GM12878 (cell line): ENCODE results near the gene CDX1. TPM values are rescaled to one million over a fixed set of nuclear protein-coding genes. Genes with fewer than 3 reads are reported as not detected.

ENCODE experiments used
- ATAC-seq: fragments of 200-7000 bp; cut with Tn5 transposase; 3 replicates; pipeline ENCODE4 v1.9.1; 2020; ENCODE audit warnings: mild to moderate bottlenecking, moderate library complexity
- BruUV-seq: library from RNA; stranded (reverse); fragments of 400-500 nt; replicated peaks from 2 replicates; lab custom pipeline; 2021; lab: Mats Ljungman, UMichigan
- CTCF ChIA-PET: fragments of 300-600 bp; sonication (Branson Sonifier 250); formaldehyde crosslinking; extraction: SDS; loops from one replicate; lab custom pipeline; 2021; ENCODE audit warnings: inconsistent platforms; lab: Yijun Ruan, JAX
- POLR2A ChIA-PET: fragments of 350-600 bp; formaldehyde crosslinking; extraction: SDS; loops from one replicate; lab custom pipeline; 2021; ENCODE audit warnings: inconsistent platforms; lab: Charles Lee
- RAD21 ChIA-PET: fragments of 300-600 bp; sonication (Branson Sonifier 250); formaldehyde crosslinking; loops from one replicate; lab custom pipeline; 2023; ENCODE audit warnings: antibody characterized with exemption; ENCODE audit not compliant: unreplicated experiment; lab: Charles Lee
- SMC1A ChIA-PET: fragments of 300-600 bp; sonication (Branson Sonifier 250); formaldehyde crosslinking; loops from one replicate; lab custom pipeline; 2023; ENCODE audit not compliant: unreplicated experiment, uncharacterized antibody; lab: Charles Lee
- DNase-seq: peaks from one replicate; pipeline ENCODE4 v3.0.0-alpha.2; 2011; ENCODE audit warnings: low read depth, low spot score
- FAIRE-seq: peaks from 3 replicates; lab custom pipeline; 2011; peaks lifted over from hg19 to GRCh38; lab: Jason Lieb, UNC
- H2AFZ ChIP-seq: 2 replicates; pipeline ENCODE4 v1.6.0; 2011; ENCODE audit warnings: low read depth, low read length, control low read depth; ENCODE audit not compliant: control insufficient read depth
- H3K27ac ChIP-seq: 2 replicates; pipeline ENCODE4 v1.5.1; 2011; ENCODE audit warnings: control low read depth; ENCODE audit not compliant: control insufficient read depth, insufficient read depth
- H3K27me3 ChIP-seq, 2 experiments: replicated peaks in 1 of 2; 2 replicates each; pipeline versions ENCODE4 v1.6.0 to v1.6.1; 2011; ENCODE audit warnings: low read length in 1 of 2; ENCODE audit not compliant: control insufficient read depth in 2 of 2, insufficient read depth in 2 of 2
- H3K36me3 ChIP-seq, 2 experiments: 2 replicates each; pipeline ENCODE4 v1.5.1; 2011; ENCODE audit warnings: low read length in 1 of 2; ENCODE audit not compliant: control insufficient read depth in 2 of 2, insufficient read depth in 2 of 2
- H3K4me1 ChIP-seq: 2 replicates; pipeline ENCODE4 v1.6.1; 2011; ENCODE audit warnings: mild to moderate bottlenecking, low read length, moderate library complexity, mixed read lengths; ENCODE audit not compliant: control insufficient read depth, insufficient read depth
- H3K4me2 ChIP-seq: 2 replicates; pipeline ENCODE4 v1.6.0; 2011; ENCODE audit warnings: control low read depth; ENCODE audit not compliant: control insufficient read depth, insufficient read depth
- H3K4me3 ChIP-seq: fragments of 200-600 bp; sonication (generic); 2 replicates; pipeline ENCODE4 v1.5.1; 2016
- H3K79me2 ChIP-seq: 2 replicates; pipeline ENCODE4 v1.6.0; 2011; ENCODE audit warnings: low read length; ENCODE audit not compliant: control insufficient read depth, insufficient read depth
- H3K9ac ChIP-seq: 2 replicates; pipeline ENCODE4 v1.8.0; 2011; ENCODE audit warnings: low read length, control low read depth, mixed read lengths; ENCODE audit not compliant: control insufficient read depth, insufficient read depth
- H3K9me3 ChIP-seq: replicated peaks from 3 replicates; pipeline ENCODE4 v1.5.1; 2011; ENCODE audit warnings: mild to moderate bottlenecking, low read length; ENCODE audit not compliant: control insufficient read depth, insufficient read depth
- H4K20me1 ChIP-seq: 2 replicates; pipeline ENCODE4 v1.6.0; 2011; ENCODE audit not compliant: control insufficient read depth, insufficient read depth
- BCL11A ChIP-seq: IDR thresholded peaks from 2 replicates; pipeline ENCODE4 v1.6.1; 2011; ENCODE audit warnings: low read depth, low read length
- BRCA1 ChIP-seq: IDR thresholded peaks from 2 replicates; pipeline ENCODE4 v1.6.1; 2011; ENCODE audit warnings: low read depth, low read length, improper control_type of control experiment
- EED ChIP-seq: sonication (generic); IDR thresholded peaks from 2 replicates; pipeline ENCODE4 v1.6.1; 2016; ENCODE audit warnings: antibody characterized with exemption, low read depth
- FOS ChIP-seq: IDR thresholded peaks from 3 replicates; pipeline ENCODE4 v1.6.1; 2011; ENCODE audit warnings: borderline replicate concordance; ENCODE audit not compliant: insufficient read length; ENCODE audit errors: extremely low read depth
- KLF5 ChIP-seq: fragments of 450-650 bp; IDR thresholded peaks from 2 replicates; pipeline ENCODE4 v1.6.1; 2014; ENCODE audit warnings: mild to moderate bottlenecking; ENCODE audit not compliant: partially characterized antibody
- MEF2A ChIP-seq: IDR thresholded peaks from 2 replicates; pipeline ENCODE4 v1.6.1; 2011; ENCODE audit warnings: low read depth, mild to moderate bottlenecking, low read length, moderate library complexity; ENCODE audit not compliant: insufficient read depth
- MTA2 ChIP-seq: fragments of 450-650 bp; IDR thresholded peaks from 2 replicates; pipeline ENCODE4 v1.6.1; 2016; ENCODE audit warnings: low read depth, mild to moderate bottlenecking, moderate library complexity
- MXI1 ChIP-seq: fragments of 150-350 bp; IDR thresholded peaks from 2 replicates; pipeline ENCODE4 v1.6.1; 2011; ENCODE audit warnings: low read depth, mild to moderate bottlenecking, inconsistent platforms, low read length, improper control_type of control experiment
- NFXL1 ChIP-seq: fragments of 450-650 bp; IDR thresholded peaks from 2 replicates; pipeline ENCODE4 v1.6.1; 2017; ENCODE audit warnings: antibody characterized with exemption, mild to moderate bottlenecking, borderline replicate concordance
- RELA ChIP-seq: fragments of 450-650 bp; IDR thresholded peaks from 2 replicates; pipeline ENCODE4 v1.8.0; 2014; ENCODE audit warnings: borderline replicate concordance; ENCODE audit not compliant: partially characterized antibody
- SP1 ChIP-seq: IDR thresholded peaks from one replicate; pipeline ENCODE4 v1.6.1; 2011; ENCODE audit warnings: low read depth, low read length
- WGBS: methylation state at CpG from one replicate; pipeline ENCODE4 v1.1.6; 2016; ENCODE audit warnings: low lambda C conversion rate; ENCODE audit not compliant: insufficient replicate concordance, insufficient coverage; ENCODE audit errors: missing lambda C conversion rate; 5-methylcytosine and 5-hydroxymethylcytosine counted together
- in situ Hi-C: fragments of 300-500 bp; cut with MboI; formaldehyde crosslinking; loops from 9 replicates; pipeline ENCODE4 v1.14.3; 2018; ENCODE audit warnings: mixed read lengths
- intact Hi-C: fragments of 100-400 bp; cut with micrococcal nuclease; formaldehyde crosslinking; loops from one replicate; pipeline ENCODE4 v1.14.2; 2022; ENCODE audit not compliant: unreplicated experiment
- polyA plus RNA-seq, 11 experiments: library from polyadenylated mRNA; depleted of rRNA in 4 of 11; unstranded in 6 of 11; stranded (reverse) in 5 of 11; fragments of >200 nt; fragmentation: Nextera tagmentation in 4 of 11; fragmentation: Illumina TruSeq in 1 of 11; extraction: Ambion mirVana in 4 of 11; extraction: Trizol in 1 of 11; gene quantifications; 1 replicate in 1 of 11; 2 replicates in 10 of 11; pipeline versions ENCODE4 v1.2.1 to v1.2.3, GENCODE V29; 2011 to 2016; ENCODE audit warnings: inconsistent platforms in 2 of 11, missing spikeins in 2 of 11, low read depth in 1 of 11
- total RNA-seq, 4 experiments: library from RNA; depleted of rRNA in 3 of 4; stranded (reverse); fragments of >200 nt in 3 of 4; fragmentation: Illumina TruSeq in 1 of 4; extraction: Trizol in 1 of 4; gene quantifications; 2 replicates each; pipeline versions ENCODE4 v1.2.1 to v1.2.3, GENCODE V29; 2013 to 2021
- TF ChIP-seq, protein P1 (sequence below): fragments of 450-650 bp; IDR thresholded peaks from 2 replicates; pipeline ENCODE4 v1.6.1; 2016; ENCODE audit warnings: mild to moderate bottlenecking
- TF ChIP-seq, protein P2 (sequence below): fragments of 450-650 bp; IDR thresholded peaks from 2 replicates; pipeline ENCODE4 v1.6.1; 2017; ENCODE audit warnings: borderline replicate concordance
- TF ChIP-seq, protein P3 (sequence below): IDR thresholded peaks from 2 replicates; pipeline ENCODE4 v1.6.1; 2011; ENCODE audit warnings: borderline replicate concordance, low read depth, mild to moderate bottlenecking, moderate library complexity, low read length; ENCODE audit not compliant: insufficient read depth, poor library complexity, severe bottlenecking
- TF ChIP-seq, protein P4 (sequence below): IDR thresholded peaks from 2 replicates; pipeline ENCODE4 v1.6.1; 2012; ENCODE audit warnings: improper control_type of control experiment, low read depth, low read length; ENCODE audit not compliant: insufficient replicate concordance

CDX1 gene
- total and polyA plus RNA-seq, 10 of the 15 experiments (the other 5 are each of a cell fraction or from before 2014, with no cell fraction given) = not detected

DNA sequence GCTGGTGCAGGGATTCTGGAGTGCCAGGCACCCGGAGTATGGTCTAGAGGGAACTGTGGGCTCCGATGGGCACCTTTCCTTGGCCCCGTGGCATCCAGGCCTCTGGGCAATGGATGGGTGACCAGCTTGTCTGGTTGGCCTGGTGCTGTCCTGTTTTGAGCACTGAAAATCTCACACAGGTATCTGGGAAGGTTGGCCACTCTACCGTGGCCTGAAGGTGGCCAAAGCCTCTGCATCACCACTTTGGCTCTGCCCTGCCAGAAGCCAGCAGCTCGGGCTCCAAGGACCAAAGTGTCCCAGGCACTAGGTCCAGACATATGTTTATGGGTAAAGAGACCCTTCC is 52.1 kb downstream of the CDX1 start:
- Histone ChIP-seq H3K27me3 (peaks cover 2 to 4% of the 10 kb centered on the region in 2 experiments; a peak in 3 of 4 replicates), H4K20me1 (no peaks in the 10 kb centered on the region), H3K4me3 (no peak overlapping the region), H3K36me3 (no peaks in the 10 kb centered on the region), H3K27ac (no peak overlapping the region), H3K4me1 (no peaks in the 10 kb centered on the region), H3K4me2 (no peak overlapping the region), H2AFZ (no peak overlapping the region), H3K9ac (no peak overlapping the region), H3K79me2 (no peaks in the 10 kb centered on the region), H3K9me3 (no peaks in the 10 kb centered on the region)
- DNase-seq (no peak), FAIRE-seq (no peak), ATAC-seq (no peak)
- intact Hi-C loops (loop anchor here (1.0 to 10.0 kb wide), 5 partner anchors 57 to 584 kb away; no protein-coding TSS in a partner anchor), in situ Hi-C loops (no loop called here)
- BruUV-seq = no TSS peak
- WGBS = 45% methylated on average over 5 of the region's 5 CpGs
- ChIA-PET RAD21 (interaction anchor here (1.0 to 2.3 kb wide), 12 partner anchors 8 to 225 kb away, joined by 3 to 9 read pairs (median 3); no protein-coding TSS in a partner anchor), SMC1A (interaction anchor here (0.6 to 3.5 kb wide), 8 partner anchors 18 to 184 kb away, joined by 3 to 22 read pairs (median 4); no protein-coding TSS in a partner anchor), CTCF (interaction anchor here (0.7 to 4.7 kb wide), 16 partner anchors 10 to 154 kb away, joined by 3 to 30 read pairs (median 6); no protein-coding TSS in a partner anchor), POLR2A (interaction anchor here (0.5 to 0.8 kb wide), 2 partner anchors 63 to 221 kb away, joined by 3 to 6 read pairs; partner anchors contain the start of gene PDGFRB)
- TF ChIP-seq BCL11A (no peak), KLF5 (no peak), MEF2A (no peak), FOS (no peak), RELA (no peak), MTA2 (no peak), SP1 (no peak), NFXL1 (no peak), BRCA1 (no peak), EED (no peak), MXI1 (no peak)
- TF ChIP-seq, protein P1, sequence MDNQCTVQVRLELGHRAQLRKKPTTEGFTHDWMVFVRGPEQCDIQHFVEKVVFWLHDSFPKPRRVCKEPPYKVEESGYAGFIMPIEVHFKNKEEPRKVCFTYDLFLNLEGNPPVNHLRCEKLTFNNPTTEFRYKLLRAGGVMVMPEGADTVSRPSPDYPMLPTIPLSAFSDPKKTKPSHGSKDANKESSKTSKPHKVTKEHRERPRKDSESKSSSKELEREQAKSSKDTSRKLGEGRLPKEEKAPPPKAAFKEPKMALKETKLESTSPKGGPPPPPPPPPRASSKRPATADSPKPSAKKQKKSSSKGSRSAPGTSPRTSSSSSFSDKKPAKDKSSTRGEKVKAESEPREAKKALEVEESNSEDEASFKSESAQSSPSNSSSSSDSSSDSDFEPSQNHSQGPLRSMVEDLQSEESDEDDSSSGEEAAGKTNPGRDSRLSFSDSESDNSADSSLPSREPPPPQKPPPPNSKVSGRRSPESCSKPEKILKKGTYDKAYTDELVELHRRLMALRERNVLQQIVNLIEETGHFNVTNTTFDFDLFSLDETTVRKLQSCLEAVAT = no peak
- TF ChIP-seq, protein P2, sequence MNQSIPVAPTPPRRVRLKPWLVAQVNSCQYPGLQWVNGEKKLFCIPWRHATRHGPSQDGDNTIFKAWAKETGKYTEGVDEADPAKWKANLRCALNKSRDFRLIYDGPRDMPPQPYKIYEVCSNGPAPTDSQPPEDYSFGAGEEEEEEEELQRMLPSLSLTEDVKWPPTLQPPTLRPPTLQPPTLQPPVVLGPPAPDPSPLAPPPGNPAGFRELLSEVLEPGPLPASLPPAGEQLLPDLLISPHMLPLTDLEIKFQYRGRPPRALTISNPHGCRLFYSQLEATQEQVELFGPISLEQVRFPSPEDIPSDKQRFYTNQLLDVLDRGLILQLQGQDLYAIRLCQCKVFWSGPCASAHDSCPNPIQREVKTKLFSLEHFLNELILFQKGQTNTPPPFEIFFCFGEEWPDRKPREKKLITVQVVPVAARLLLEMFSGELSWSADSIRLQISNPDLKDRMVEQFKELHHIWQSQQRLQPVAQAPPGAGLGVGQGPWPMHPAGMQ = no peak
- TF ChIP-seq, protein P3, sequence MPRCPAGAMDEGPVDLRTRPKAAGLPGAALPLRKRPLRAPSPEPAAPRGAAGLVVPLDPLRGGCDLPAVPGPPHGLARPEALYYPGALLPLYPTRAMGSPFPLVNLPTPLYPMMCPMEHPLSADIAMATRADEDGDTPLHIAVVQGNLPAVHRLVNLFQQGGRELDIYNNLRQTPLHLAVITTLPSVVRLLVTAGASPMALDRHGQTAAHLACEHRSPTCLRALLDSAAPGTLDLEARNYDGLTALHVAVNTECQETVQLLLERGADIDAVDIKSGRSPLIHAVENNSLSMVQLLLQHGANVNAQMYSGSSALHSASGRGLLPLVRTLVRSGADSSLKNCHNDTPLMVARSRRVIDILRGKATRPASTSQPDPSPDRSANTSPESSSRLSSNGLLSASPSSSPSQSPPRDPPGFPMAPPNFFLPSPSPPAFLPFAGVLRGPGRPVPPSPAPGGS = no peak
- TF ChIP-seq, protein P4, sequence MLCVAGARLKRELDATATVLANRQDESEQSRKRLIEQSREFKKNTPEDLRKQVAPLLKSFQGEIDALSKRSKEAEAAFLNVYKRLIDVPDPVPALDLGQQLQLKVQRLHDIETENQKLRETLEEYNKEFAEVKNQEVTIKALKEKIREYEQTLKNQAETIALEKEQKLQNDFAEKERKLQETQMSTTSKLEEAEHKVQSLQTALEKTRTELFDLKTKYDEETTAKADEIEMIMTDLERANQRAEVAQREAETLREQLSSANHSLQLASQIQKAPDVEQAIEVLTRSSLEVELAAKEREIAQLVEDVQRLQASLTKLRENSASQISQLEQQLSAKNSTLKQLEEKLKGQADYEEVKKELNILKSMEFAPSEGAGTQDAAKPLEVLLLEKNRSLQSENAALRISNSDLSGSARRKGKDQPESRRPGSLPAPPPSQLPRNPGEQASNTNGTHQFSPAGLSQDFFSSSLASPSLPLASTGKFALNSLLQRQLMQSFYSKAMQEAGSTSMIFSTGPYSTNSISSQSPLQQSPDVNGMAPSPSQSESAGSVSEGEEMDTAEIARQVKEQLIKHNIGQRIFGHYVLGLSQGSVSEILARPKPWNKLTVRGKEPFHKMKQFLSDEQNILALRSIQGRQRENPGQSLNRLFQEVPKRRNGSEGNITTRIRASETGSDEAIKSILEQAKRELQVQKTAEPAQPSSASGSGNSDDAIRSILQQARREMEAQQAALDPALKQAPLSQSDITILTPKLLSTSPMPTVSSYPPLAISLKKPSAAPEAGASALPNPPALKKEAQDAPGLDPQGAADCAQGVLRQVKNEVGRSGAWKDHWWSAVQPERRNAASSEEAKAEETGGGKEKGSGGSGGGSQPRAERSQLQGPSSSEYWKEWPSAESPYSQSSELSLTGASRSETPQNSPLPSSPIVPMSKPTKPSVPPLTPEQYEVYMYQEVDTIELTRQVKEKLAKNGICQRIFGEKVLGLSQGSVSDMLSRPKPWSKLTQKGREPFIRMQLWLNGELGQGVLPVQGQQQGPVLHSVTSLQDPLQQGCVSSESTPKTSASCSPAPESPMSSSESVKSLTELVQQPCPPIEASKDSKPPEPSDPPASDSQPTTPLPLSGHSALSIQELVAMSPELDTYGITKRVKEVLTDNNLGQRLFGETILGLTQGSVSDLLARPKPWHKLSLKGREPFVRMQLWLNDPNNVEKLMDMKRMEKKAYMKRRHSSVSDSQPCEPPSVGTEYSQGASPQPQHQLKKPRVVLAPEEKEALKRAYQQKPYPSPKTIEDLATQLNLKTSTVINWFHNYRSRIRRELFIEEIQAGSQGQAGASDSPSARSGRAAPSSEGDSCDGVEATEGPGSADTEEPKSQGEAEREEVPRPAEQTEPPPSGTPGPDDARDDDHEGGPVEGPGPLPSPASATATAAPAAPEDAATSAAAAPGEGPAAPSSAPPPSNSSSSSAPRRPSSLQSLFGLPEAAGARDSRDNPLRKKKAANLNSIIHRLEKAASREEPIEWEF = no peak
